ENCODE data around the gene PDCD7. TPM values are rescaled to one million over a fixed set of nuclear protein-coding genes. Genes with fewer than 3 reads are reported as not detected.
"Not testable (repeated sequence)": the region's sequence is repeated elsewhere in the genome, so short reads cannot be mapped to it uniquely, and the experiment has no call there.

Gene PDCD7, protein sequence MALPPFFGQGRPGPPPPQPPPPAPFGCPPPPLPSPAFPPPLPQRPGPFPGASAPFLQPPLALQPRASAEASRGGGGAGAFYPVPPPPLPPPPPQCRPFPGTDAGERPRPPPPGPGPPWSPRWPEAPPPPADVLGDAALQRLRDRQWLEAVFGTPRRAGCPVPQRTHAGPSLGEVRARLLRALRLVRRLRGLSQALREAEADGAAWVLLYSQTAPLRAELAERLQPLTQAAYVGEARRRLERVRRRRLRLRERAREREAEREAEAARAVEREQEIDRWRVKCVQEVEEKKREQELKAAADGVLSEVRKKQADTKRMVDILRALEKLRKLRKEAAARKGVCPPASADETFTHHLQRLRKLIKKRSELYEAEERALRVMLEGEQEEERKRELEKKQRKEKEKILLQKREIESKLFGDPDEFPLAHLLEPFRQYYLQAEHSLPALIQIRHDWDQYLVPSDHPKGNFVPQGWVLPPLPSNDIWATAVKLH
- total RNA-seq: 10 to 100 TPM; 27.9 to 57.5 (median 37.8) TPM

DNA sequence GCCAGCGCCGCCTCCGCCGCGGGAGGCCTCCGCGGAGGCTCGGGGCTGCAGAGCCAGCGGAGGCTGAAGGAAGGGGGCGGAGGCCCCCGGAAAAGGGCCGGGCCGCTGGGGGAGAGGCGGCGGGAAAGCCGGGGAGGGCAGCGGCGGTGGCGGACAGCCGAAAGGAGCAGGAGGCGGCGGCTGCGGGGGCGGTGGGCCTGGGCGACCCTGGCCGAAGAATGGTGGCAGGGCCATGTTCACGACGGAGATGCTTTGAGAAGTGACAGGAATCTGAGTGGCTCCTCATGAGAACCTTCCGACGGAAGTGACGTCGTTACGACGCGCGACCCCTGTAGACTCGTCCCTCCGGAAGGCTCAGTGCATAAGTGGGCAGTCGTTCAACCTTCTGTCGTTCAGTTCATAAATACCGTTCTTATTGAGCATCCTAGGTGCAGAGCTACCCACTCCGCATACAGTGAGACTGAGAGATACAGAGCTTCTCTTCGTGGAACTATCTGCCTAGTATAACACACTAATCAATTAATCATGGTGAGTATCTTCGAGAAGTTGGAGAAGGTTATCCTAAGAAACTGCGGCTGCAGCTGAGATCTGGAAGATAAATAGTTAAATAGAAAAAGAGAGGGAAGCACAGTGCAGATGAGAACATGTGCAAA is at the start of gene PDCD7:
TSS of gene PDCD7 (minus strand) at position 261 of the 653 bp plus-strand sequence. CDS start at position 234, 27 bp downstream.
- no peaks in the 10 kb centered on the region for H3K27me3 ChIP-seq
- H3K9me3 ChIP-seq: no peaks in the 10 kb centered on the region
- peak within 1 kb of the TSS; percentile 68 to 93 (median 88) for H3K27ac ChIP-seq
- H3K4me1 ChIP-seq: peaks cover 0 to 40% (median 14%) of the 10 kb centered on the region in 4 donors
- H3K36me3 ChIP-seq: peaks cover 0 to 31% (median 5%) of the 10 kb centered on the region in 3 donors
- peak; percentile 64 to 78 for DNase-seq (ENCODE audit: low spot score in 2 of 2)
- H3K4me3 ChIP-seq: peak within 1 kb of the TSS; percentile 71 to 99 (median 93)
- 1% methylated on average over 27 to 45 of the region's 45 CpGs for WGBS, 2 donors
- TF ChIP-seq, protein P1, sequence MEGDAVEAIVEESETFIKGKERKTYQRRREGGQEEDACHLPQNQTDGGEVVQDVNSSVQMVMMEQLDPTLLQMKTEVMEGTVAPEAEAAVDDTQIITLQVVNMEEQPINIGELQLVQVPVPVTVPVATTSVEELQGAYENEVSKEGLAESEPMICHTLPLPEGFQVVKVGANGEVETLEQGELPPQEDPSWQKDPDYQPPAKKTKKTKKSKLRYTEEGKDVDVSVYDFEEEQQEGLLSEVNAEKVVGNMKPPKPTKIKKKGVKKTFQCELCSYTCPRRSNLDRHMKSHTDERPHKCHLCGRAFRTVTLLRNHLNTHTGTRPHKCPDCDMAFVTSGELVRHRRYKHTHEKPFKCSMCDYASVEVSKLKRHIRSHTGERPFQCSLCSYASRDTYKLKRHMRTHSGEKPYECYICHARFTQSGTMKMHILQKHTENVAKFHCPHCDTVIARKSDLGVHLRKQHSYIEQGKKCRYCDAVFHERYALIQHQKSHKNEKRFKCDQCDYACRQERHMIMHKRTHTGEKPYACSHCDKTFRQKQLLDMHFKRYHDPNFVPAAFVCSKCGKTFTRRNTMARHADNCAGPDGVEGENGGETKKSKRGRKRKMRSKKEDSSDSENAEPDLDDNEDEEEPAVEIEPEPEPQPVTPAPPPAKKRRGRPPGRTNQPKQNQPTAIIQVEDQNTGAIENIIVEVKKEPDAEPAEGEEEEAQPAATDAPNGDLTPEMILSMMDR (IDR thresholded peaks at IDR 0.05): no peak
- TF ChIP-seq POLR2A (IDR thresholded peaks at IDR 0.05) (peak; percentile 31 to 66), EP300 (IDR thresholded peaks at IDR 0.05) (peak in 1 of 2 donors; percentile 88)

DNA sequence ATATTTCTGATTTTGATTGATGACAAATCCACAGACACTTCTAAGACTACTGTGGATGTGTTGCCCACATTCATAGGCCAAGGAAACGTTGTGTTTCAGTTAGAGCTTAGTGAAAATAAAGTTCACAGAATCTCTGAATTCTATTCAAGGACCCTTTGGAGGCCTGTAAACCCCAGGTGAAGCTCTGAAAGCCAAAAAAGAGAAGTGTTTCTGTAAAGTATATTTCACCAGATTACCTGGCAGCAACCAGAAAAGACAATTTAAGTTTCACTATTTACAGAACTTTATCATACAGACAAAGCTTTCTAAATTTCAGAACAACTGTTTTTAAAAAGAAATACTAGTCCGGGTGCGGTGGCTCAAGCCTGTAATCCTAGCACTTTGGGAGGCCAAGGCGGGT is 48.9 kb upstream of the PDCD7 start:
- Histone ChIP-seq H3K36me3 (peaks cover 0 to 20% (median 4%) of the 10 kb centered on the region in 3 donors), H3K4me3 (peak overlapping the region in 1 of 4 donors; percentile 91), H3K27ac (peak overlapping the region in 1 of 4 donors; percentile 98), H3K4me1 (peaks cover 0 to 56% (median 23%) of the 10 kb centered on the region in 4 donors), H3K27me3 (no peaks in the 10 kb centered on the region), H3K9me3 (no peaks in the 10 kb centered on the region)
- WGBS, 2 donors: 73 to 77% methylated on average over 4 of the region's 4 CpGs
- TF ChIP-seq, protein P1 (IDR thresholded peaks at IDR 0.05): no peak
- TF ChIP-seq EP300 (IDR thresholded peaks at IDR 0.05) (no peak), POLR2A (IDR thresholded peaks at IDR 0.05) (no peak)
- DNase-seq (ENCODE audit: low spot score in 2 of 2): no peak

DNA sequence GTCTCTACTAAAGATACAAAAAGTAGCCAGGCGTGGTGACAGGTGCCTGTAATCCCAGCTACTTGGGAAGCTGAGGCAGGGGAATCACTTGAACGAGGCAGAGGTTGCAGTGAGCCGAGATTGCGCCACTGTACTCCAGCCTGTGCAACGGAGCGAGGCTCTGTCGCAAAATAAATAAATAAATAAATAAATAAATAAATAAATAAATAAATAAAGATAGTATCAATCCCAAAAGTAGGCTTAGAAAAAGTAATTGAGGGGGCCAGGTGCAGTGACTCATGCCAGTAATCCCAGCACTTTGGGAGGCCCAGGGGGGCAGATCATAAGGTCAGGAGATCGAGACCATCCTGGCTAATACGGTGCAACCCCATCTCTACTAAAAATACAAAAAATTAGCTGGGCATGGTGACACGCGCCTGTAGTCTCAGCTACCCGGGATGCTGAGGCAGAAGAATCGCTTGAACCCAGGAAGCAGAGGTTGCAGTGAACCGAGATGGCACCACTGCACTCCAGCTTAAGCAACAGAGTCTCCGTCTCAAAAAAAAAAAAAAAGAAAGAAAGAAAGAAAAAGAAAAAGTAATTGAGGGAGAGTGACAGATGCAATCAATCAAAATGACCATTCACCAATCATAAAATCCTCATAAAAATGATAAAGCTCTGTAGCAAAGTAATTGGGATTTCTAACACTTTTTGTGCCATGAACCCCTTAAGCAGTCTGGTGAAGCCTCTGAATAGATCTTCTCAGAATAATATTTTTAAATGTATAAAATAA is 48.2 kb upstream of the PDCD7 start:
- not testable (repeated sequence) for DNase-seq (ENCODE audit: low spot score in 2 of 2); H3K27me3 ChIP-seq; H3K27ac ChIP-seq; H3K9me3 ChIP-seq; H3K4me3 ChIP-seq
- H3K4me1 ChIP-seq: peaks cover 0 to 56% (median 23%) of the 10 kb centered on the region in 4 donors
- WGBS, 2 donors: 83 to 89% methylated on average over 15 of the region's 15 CpGs
- H3K36me3 ChIP-seq: peaks cover 0 to 28% (median 4%) of the 10 kb centered on the region in 3 donors

DNA sequence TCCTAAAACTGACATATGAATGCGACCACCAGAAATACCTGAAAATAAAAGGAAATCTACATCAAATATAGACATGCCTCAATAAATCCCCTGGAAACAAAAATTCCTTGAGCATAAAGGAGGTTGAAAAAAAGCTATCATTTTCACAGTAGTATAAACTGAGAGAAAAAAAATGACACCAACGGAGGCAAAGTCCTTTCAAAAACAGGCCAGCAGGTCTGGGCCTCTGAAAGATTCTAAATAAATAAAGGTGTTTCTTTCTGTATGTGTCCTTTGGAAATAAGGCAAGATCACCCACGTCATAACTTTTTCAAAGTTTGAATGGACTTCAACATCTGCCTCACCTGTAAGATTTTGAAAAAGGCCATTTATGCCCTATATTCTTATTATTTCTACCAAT is 46.6 kb upstream of the PDCD7 start:
- no peak overlapping the region for H3K4me3 ChIP-seq
- H3K36me3 ChIP-seq: peaks cover 0 to 44% (median 4%) of the 10 kb centered on the region in 3 donors
- 89 to 97% methylated on average over 3 of the region's 3 CpGs for WGBS, 2 donors

More for the DNA sequence above, 46.6 kb upstream of the PDCD7 start:
- Histone ChIP-seq H3K27ac (no peak overlapping the region), H3K27me3 (no peaks in the 10 kb centered on the region), H3K4me1 (peaks cover 0 to 52% (median 23%) of the 10 kb centered on the region in 4 donors), H3K9me3 (no peaks in the 10 kb centered on the region)
- DNase-seq (ENCODE audit: low spot score in 2 of 2): no peak
- TF ChIP-seq, protein P1 (IDR thresholded peaks at IDR 0.05): no peak
- TF ChIP-seq EP300 (IDR thresholded peaks at IDR 0.05): no peak
- TF ChIP-seq POLR2A (IDR thresholded peaks at IDR 0.05): no peak
